PFSK-1 (cell line): Measurements from ENCODE around the gene CLASP1.

Experiments used
- POLR2AphosphoS5 ChIP-seq: IDR thresholded peaks from 2 replicates; pipeline ENCODE4 v1.6.1; 2012; ENCODE audit warnings: low read depth, mild to moderate bottlenecking, control low read depth, low read length, moderate library complexity
- SIN3A ChIP-seq: IDR thresholded peaks from 2 replicates; pipeline ENCODE4 v1.6.1; 2012; ENCODE audit warnings: mild to moderate bottlenecking, low read length, moderate library complexity, borderline replicate concordance; ENCODE audit not compliant: insufficient read depth
- TAF1 ChIP-seq: IDR thresholded peaks from 2 replicates; pipeline ENCODE4 v1.6.1; 2012; ENCODE audit warnings: low read length, control low read depth, borderline replicate concordance; ENCODE audit not compliant: insufficient read depth
- TF ChIP-seq, protein P1 (sequence below), 2 experiments: IDR thresholded peaks; 2 replicates each; pipeline versions ENCODE4 v1.6.1 to v1.8.0; 2011 to 2012; ENCODE audit warnings: low read depth in 2 of 2, low read length in 2 of 2, control low read depth in 1 of 2, inconsistent platforms in 1 of 2, mild to moderate bottlenecking in 1 of 2, moderate library complexity in 1 of 2; ENCODE audit not compliant: insufficient read depth in 1 of 2

DNA sequence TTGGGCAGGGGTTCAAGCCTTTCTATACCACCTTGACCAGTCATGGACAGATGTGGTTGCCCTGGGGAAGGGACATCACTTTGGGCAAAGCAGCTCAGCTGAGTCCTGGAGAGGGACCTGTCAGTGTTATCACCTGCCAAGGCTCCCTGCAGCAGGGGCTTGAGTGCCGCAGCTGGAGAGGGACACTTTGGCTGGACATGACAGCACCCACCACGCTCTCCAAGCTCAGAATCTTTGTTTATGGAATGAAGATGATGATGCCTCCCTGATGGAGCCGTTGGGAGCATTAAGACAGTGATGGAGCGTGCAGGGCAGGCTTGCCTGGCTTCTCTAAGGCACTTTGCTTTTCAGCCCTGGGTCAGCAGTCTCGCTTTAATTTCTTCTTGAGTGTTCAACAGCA, 360.0 kb downstream of the CLASP1 start:
- TF ChIP-seq, protein P1, sequence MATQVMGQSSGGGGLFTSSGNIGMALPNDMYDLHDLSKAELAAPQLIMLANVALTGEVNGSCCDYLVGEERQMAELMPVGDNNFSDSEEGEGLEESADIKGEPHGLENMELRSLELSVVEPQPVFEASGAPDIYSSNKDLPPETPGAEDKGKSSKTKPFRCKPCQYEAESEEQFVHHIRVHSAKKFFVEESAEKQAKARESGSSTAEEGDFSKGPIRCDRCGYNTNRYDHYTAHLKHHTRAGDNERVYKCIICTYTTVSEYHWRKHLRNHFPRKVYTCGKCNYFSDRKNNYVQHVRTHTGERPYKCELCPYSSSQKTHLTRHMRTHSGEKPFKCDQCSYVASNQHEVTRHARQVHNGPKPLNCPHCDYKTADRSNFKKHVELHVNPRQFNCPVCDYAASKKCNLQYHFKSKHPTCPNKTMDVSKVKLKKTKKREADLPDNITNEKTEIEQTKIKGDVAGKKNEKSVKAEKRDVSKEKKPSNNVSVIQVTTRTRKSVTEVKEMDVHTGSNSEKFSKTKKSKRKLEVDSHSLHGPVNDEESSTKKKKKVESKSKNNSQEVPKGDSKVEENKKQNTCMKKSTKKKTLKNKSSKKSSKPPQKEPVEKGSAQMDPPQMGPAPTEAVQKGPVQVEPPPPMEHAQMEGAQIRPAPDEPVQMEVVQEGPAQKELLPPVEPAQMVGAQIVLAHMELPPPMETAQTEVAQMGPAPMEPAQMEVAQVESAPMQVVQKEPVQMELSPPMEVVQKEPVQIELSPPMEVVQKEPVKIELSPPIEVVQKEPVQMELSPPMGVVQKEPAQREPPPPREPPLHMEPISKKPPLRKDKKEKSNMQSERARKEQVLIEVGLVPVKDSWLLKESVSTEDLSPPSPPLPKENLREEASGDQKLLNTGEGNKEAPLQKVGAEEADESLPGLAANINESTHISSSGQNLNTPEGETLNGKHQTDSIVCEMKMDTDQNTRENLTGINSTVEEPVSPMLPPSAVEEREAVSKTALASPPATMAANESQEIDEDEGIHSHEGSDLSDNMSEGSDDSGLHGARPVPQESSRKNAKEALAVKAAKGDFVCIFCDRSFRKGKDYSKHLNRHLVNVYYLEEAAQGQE (IDR thresholded peaks at IDR 0.05; ENCODE audit: insufficient read depth in 1 of 2, low read depth in 2 of 2, low read length in 2 of 2): no peak
- no peak for TF ChIP-seq POLR2AphosphoS5
- no peak for TF ChIP-seq TAF1
- no peak for TF ChIP-seq SIN3A
